A549 (cell line): ENCODE results near the gene KRT35. TPM values are rescaled to one million over a fixed set of nuclear protein-coding genes. Genes with fewer than 3 reads are reported as not detected.
A peak's percentile ranks its signal among the peaks of the same experiment; 100 is the strongest.

Source experiments
- ATAC-seq, 2 experiments: fragments of 200-7000 bp in 1 of 2; fragments of >200 bp in 1 of 2; cut with Nextera tagmentation in 1 of 2; cut with Tn5 transposase in 1 of 2; 3 replicates each; pipeline versions ENCODE4 v1.8.0 to v1.9.1; 2018 to 2020; ENCODE audit warnings: mild to moderate bottlenecking in 1 of 2, moderate library complexity in 1 of 2
- CTCF ChIA-PET: fragments of 300-600 bp; sonication (Branson Sonifier 250); formaldehyde crosslinking; extraction: SDS; loops from one replicate; lab custom pipeline; 2021; ENCODE audit warnings: antibody characterized with exemption, inconsistent platforms; lab: Yijun Ruan, JAX
- POLR2A ChIA-PET: fragments of 350-600 bp; formaldehyde crosslinking; extraction: SDS; loops from one replicate; lab custom pipeline; 2021; ENCODE audit warnings: antibody characterized with exemption, inconsistent platforms; lab: Yijun Ruan, JAX
- DNase-seq, 2 experiments: peaks; one replicate each; pipeline versions ENCODE4 v3.0.0 to v3.0.0-alpha.2; 2011 to 2016; ENCODE audit warnings: low read depth in 1 of 2, low spot score in 1 of 2
- FAIRE-seq: peaks from 2 replicates; lab custom pipeline; 2011; peaks lifted over from hg19 to GRCh38; lab: Jason Lieb, UNC
- H3K27ac ChIP-seq, 2 experiments: fragments of >200 bp; sonication (Bioruptor Twin); formaldehyde crosslinking; 3 replicates each; pipeline ENCODE4 v1.5.1; 2016 to 2017
- H3K4me1 ChIP-seq: fragments of >200 bp; sonication (Bioruptor Twin); formaldehyde crosslinking; 3 replicates; pipeline ENCODE4 v1.6.1; 2016
- H3K4me2 ChIP-seq: fragments of >200 bp; sonication (Bioruptor Twin); formaldehyde crosslinking; 3 replicates; pipeline ENCODE4 v1.6.1; 2016
- H3K4me3 ChIP-seq: fragments of >200 bp; sonication (Bioruptor Twin); formaldehyde crosslinking; 3 replicates; pipeline ENCODE4 v1.5.1; 2016
- H3K9me3 ChIP-seq: fragments of >200 bp; sonication (Bioruptor Twin); formaldehyde crosslinking; 3 replicates; pipeline ENCODE4 v1.6.1; 2016
- BHLHE40 ChIP-seq: IDR thresholded peaks from 2 replicates; pipeline ENCODE4 v1.6.1; 2012; ENCODE audit warnings: low read depth, low read length, inconsistent platforms
- CBX2 ChIP-seq: fragments of 200-600 bp; sonication (generic); IDR thresholded peaks from 2 replicates; pipeline ENCODE4 v1.6.1; 2016; ENCODE audit warnings: low read depth, mild to moderate bottlenecking, borderline replicate concordance
- CHD2 ChIP-seq: fragments of 150-350 bp; IDR thresholded peaks from 2 replicates; pipeline ENCODE4 v1.6.1; 2014; ENCODE audit warnings: low read length; ENCODE audit not compliant: partially characterized antibody
- EHMT2 ChIP-seq: fragments of 200-600 bp; sonication (generic); IDR thresholded peaks from 2 replicates; pipeline ENCODE4 v1.6.1; 2016; ENCODE audit warnings: antibody characterized with exemption, low read depth, mild to moderate bottlenecking, moderate library complexity
- HDAC2 ChIP-seq: fragments of 200-600 bp; sonication (generic); IDR thresholded peaks from 2 replicates; pipeline ENCODE4 v1.6.1; 2016
- HEYL ChIP-seq: fragments of 250-450 bp; sonication (Bioruptor Pico); IDR thresholded peaks from 2 replicates; pipeline ENCODE4 v1.8.0; 2021; ENCODE audit warnings: mild to moderate bottlenecking, moderate library complexity
- HOXA7 ChIP-seq: fragments of 250-450 bp; sonication (Bioruptor Pico); IDR thresholded peaks from 2 replicates; pipeline ENCODE4 v1.5.0; 2020; ENCODE audit warnings: mild to moderate bottlenecking, moderate library complexity
- HOXB13 ChIP-seq: fragments of 250-450 bp; sonication (Bioruptor Pico); IDR thresholded peaks from 2 replicates; pipeline ENCODE4 v1.5.0; 2020; ENCODE audit warnings: low read depth, mild to moderate bottlenecking, moderate library complexity
- KDM5A ChIP-seq: fragments of 200-600 bp; sonication (generic); IDR thresholded peaks from 2 replicates; pipeline ENCODE4 v1.6.1; 2016; ENCODE audit warnings: antibody characterized with exemption, mild to moderate bottlenecking
- MAFK ChIP-seq: fragments of 450-650 bp; IDR thresholded peaks from 2 replicates; pipeline ENCODE4 v1.6.1; 2014; ENCODE audit not compliant: partially characterized antibody
- POLR2AphosphoS2 ChIP-seq: conservative IDR thresholded peaks from 2 replicates; pipeline ENCODE4 v1.6.1; 2012; ENCODE audit warnings: low read length, improper control_type of control experiment, inconsistent platforms
- RCOR1 ChIP-seq: fragments of 150-350 bp; IDR thresholded peaks from 2 replicates; pipeline ENCODE4 v1.6.1; 2014; ENCODE audit warnings: antibody characterized with exemption, low read length, low read depth
- RNF2 ChIP-seq: fragments of 200-600 bp; sonication (generic); IDR thresholded peaks from 2 replicates; pipeline ENCODE4 v1.6.1; 2016; ENCODE audit warnings: low read depth, mild to moderate bottlenecking, antibody characterized with exemption, moderate library complexity, borderline replicate concordance
- SMC3 ChIP-seq: fragments of >200 bp; sonication (Bioruptor Twin); formaldehyde crosslinking; IDR thresholded peaks from 3 replicates; pipeline ENCODE4 v1.6.1; 2018; ENCODE audit warnings: inconsistent platforms
- TP53 ChIP-seq: fragments of 250-450 bp; sonication (Bioruptor Pico); IDR thresholded peaks from 2 replicates; pipeline ENCODE4 v1.5.0; 2021; ENCODE audit warnings: mild to moderate bottlenecking, moderate library complexity
- ZNF302 ChIP-seq: fragments of 250-450 bp; sonication (Bioruptor Pico); IDR thresholded peaks from 2 replicates; pipeline ENCODE4 v1.9.0; 2021; ENCODE audit warnings: inconsistent platforms, mild to moderate bottlenecking, moderate library complexity
- WGBS: methylation state at CpG from one replicate; pipeline ENCODE4 v1.1.6; 2017; ENCODE audit errors: missing lambda C conversion rate; 5-methylcytosine and 5-hydroxymethylcytosine counted together
- polyA plus RNA-seq, 4 experiments: library from polyadenylated mRNA; depleted of rRNA in 3 of 4; stranded (reverse); fragments of >200 nt; fragmentation: RNase III in 1 of 4; extraction: RNeasy Plus Mini Kit Qiagen cat#74134 plus additional on column Dnase treatment in 1 of 4; gene quantifications; 2 replicates in 3 of 4; 3 replicates in 1 of 4; pipeline ENCODE4 v1.2.3, GENCODE V29; 2011 to 2017
- TF ChIP-seq, protein P1 (sequence below): fragments of 150-350 bp; IDR thresholded peaks from 2 replicates; pipeline ENCODE4 v1.6.1; 2014; ENCODE audit warnings: low read depth, mild to moderate bottlenecking, low read length
- TF ChIP-seq, protein P2 (sequence below): fragments of >200 bp; sonication (Bioruptor Twin); formaldehyde crosslinking; IDR thresholded peaks from 3 replicates; pipeline ENCODE4 v1.5.1; 2016
- TF ChIP-seq, protein P3 (sequence below): fragments of 450-650 bp; IDR thresholded peaks from 2 replicates; pipeline ENCODE4 v1.6.1; 2014; ENCODE audit warnings: antibody characterized with exemption
- TF ChIP-seq, protein P4 (sequence below): fragments of >200 bp; sonication (Bioruptor Twin); formaldehyde crosslinking; IDR thresholded peaks from 3 replicates; pipeline ENCODE4 v1.6.1; 2016
- TF ChIP-seq, protein P5 (sequence below): fragments of 250-450 bp; sonication (Bioruptor Pico); IDR thresholded peaks from 2 replicates; pipeline ENCODE4 v1.5.0; 2021; ENCODE audit warnings: mild to moderate bottlenecking, moderate library complexity, borderline replicate concordance

KRT35 gene
- polyA plus RNA-seq, 2 of the 4 experiments (the other 2 are of a cell fraction), result not detected

DNA sequence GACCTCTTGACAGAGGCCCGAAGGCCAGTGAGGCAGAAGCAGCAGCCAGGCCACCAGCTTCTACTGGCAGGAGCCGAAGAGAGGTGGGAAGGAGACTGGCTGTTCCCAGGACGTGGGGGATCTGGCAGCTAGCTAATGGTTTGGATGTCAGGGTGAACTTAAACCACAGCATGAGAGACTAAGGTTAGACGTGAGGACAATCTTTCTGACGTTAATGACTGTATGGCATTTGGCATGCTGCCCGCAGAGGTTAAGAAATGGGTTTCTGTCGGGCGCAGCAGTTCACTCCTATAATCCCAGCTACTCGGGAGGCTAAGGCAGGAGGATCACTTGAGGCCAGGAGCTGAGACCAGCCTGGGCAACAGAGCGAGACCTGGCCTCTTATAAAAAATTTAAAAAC, 30.8 kb upstream of the KRT35 start:
- no peak for FAIRE-seq
- WGBS, result 79% methylated on average over 10 of the region's 10 CpGs
- DNase-seq, result no peak
- H3K4me3 ChIP-seq, result no peak overlapping the region
- CTCF ChIA-PET, result interaction anchor here (0.7 to 20.5 kb wide), 4 partner anchors 11 to 151 kb away, joined by 3 to 163 read pairs (median 4); no protein-coding TSS in a partner anchor
- no peak for TF ChIP-seq MAFK
- TF ChIP-seq KDM5A, result no peak
- TF ChIP-seq CBX2, result no peak
- TF ChIP-seq, protein P1, sequence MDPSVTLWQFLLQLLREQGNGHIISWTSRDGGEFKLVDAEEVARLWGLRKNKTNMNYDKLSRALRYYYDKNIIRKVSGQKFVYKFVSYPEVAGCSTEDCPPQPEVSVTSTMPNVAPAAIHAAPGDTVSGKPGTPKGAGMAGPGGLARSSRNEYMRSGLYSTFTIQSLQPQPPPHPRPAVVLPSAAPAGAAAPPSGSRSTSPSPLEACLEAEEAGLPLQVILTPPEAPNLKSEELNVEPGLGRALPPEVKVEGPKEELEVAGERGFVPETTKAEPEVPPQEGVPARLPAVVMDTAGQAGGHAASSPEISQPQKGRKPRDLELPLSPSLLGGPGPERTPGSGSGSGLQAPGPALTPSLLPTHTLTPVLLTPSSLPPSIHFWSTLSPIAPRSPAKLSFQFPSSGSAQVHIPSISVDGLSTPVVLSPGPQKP, result no peak
- TF ChIP-seq RCOR1, result no peak
- TF ChIP-seq, protein P2, sequence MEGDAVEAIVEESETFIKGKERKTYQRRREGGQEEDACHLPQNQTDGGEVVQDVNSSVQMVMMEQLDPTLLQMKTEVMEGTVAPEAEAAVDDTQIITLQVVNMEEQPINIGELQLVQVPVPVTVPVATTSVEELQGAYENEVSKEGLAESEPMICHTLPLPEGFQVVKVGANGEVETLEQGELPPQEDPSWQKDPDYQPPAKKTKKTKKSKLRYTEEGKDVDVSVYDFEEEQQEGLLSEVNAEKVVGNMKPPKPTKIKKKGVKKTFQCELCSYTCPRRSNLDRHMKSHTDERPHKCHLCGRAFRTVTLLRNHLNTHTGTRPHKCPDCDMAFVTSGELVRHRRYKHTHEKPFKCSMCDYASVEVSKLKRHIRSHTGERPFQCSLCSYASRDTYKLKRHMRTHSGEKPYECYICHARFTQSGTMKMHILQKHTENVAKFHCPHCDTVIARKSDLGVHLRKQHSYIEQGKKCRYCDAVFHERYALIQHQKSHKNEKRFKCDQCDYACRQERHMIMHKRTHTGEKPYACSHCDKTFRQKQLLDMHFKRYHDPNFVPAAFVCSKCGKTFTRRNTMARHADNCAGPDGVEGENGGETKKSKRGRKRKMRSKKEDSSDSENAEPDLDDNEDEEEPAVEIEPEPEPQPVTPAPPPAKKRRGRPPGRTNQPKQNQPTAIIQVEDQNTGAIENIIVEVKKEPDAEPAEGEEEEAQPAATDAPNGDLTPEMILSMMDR, result no peak
- TF ChIP-seq, protein P3, sequence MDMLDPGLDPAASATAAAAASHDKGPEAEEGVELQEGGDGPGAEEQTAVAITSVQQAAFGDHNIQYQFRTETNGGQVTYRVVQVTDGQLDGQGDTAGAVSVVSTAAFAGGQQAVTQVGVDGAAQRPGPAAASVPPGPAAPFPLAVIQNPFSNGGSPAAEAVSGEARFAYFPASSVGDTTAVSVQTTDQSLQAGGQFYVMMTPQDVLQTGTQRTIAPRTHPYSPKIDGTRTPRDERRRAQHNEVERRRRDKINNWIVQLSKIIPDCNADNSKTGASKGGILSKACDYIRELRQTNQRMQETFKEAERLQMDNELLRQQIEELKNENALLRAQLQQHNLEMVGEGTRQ, result no peak
- TF ChIP-seq CHD2, result no peak
- no peak for TF ChIP-seq POLR2AphosphoS2
- no peak for TF ChIP-seq HEYL (CRISPR knock-in tag)
- TF ChIP-seq, protein P4, sequence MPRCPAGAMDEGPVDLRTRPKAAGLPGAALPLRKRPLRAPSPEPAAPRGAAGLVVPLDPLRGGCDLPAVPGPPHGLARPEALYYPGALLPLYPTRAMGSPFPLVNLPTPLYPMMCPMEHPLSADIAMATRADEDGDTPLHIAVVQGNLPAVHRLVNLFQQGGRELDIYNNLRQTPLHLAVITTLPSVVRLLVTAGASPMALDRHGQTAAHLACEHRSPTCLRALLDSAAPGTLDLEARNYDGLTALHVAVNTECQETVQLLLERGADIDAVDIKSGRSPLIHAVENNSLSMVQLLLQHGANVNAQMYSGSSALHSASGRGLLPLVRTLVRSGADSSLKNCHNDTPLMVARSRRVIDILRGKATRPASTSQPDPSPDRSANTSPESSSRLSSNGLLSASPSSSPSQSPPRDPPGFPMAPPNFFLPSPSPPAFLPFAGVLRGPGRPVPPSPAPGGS, result no peak
- TF ChIP-seq SMC3, result no peak
- TF ChIP-seq HOXA7 (CRISPR knock-in tag), result no peak
- TF ChIP-seq, protein P5, sequence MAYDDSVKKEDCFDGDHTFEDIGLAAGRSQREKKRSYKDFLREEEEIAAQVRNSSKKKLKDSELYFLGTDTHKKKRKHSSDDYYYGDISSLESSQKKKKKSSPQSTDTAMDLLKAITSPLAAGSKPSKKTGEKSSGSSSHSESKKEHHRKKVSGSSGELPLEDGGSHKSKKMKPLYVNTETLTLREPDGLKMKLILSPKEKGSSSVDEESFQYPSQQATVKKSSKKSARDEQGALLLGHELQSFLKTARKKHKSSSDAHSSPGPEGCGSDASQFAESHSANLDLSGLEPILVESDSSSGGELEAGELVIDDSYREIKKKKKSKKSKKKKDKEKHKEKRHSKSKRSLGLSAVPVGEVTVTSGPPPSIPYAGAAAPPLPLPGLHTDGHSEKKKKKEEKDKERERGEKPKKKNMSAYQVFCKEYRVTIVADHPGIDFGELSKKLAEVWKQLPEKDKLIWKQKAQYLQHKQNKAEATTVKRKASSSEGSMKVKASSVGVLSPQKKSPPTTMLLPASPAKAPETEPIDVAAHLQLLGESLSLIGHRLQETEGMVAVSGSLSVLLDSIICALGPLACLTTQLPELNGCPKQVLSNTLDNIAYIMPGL, result no peak
- TF ChIP-seq ZNF302 (CRISPR knock-in tag), result no peak
- no peak for TF ChIP-seq BHLHE40
- TF ChIP-seq, all 56 proteins: peak for 0
- POLR2A ChIA-PET, result no interaction called here
- Histone ChIP-seq H3K27ac (no peak overlapping the region; a peak in 1 of 6 replicates), H3K4me2 (no peak overlapping the region), H3K4me1 (peaks cover 6% of the 10 kb centered on the region; the same call in 1 of the 3 replicates), H3K9me3 (no peaks in the 10 kb centered on the region)
- ATAC-seq, result no peak

DNA sequence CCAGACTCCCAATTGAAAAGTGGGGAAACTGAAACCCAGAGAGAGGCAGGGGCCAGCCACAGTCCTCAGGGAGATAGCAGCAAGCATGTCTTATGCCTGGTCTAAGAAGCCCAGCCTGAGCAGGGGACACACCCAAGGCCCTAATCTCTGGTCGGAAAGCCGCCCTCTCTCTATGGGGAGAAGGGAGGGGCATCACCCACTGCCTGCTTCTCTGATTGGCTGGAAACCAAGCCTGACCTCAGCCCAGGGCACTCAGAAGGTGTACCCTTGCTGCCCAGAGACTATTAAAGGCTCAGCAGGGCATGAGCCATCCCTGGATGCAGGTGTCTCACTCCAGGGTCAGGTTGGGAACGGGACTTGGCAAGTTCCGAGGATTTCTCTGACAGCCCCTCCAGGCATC, 30.2 kb upstream of the KRT35 start:
- ATAC-seq (peak in 1 of 2 experiments; percentile 41; a peak in 3 of 6 replicates), FAIRE-seq (no peak), DNase-seq (no peak)
- TF ChIP-seq HDAC2 (no peak), EHMT2 (no peak), TP53 (CRISPR knock-in tag) (no peak), KDM5A (no peak), RNF2 (no peak), HOXB13 (no peak)
- TF ChIP-seq, protein P5, result no peak
- TF ChIP-seq, protein P1, result no peak
- Histone ChIP-seq H3K4me1 (peaks cover 6% of the 10 kb centered on the region; the same call in 1 of the 3 replicates), H3K27ac (no peak overlapping the region), H3K4me3 (no peak overlapping the region), H3K9me3 (no peaks in the 10 kb centered on the region), H3K4me2 (no peak overlapping the region)
- POLR2A ChIA-PET, result no interaction called here
- CTCF ChIA-PET, result interaction anchor here (20.5 kb wide), 1 partner anchor 38 kb away, joined by 163 read pairs; no protein-coding TSS in a partner anchor
- 70% methylated on average over 4 of the region's 4 CpGs for WGBS
